HEK293T (cell line): ENCODE results near the gene PLK3.
A peak's percentile ranks its signal among the peaks of the same experiment; 100 is the strongest.

ENCODE experiments used
- CTCF ChIA-PET: fragments of 350-600 bp; formaldehyde crosslinking; extraction: SDS; loops from one replicate; lab custom pipeline; 2021; ENCODE audit warnings: antibody characterized with exemption, inconsistent platforms; lab: Yijun Ruan, JAX
- POLR2A ChIA-PET: fragments of 350-600 bp; formaldehyde crosslinking; extraction: SDS; loops from one replicate; lab custom pipeline; 2020; ENCODE audit warnings: antibody characterized with exemption, inconsistent platforms; lab: Yijun Ruan, JAX
- DNase-seq: peaks from one replicate; pipeline ENCODE4 v3.0.0; 2012; ENCODE audit warnings: mixed read lengths; ENCODE audit errors: extremely low spot score
- ARNT ChIP-seq: fragments of 450-650 bp; IDR thresholded peaks from 2 replicates; pipeline ENCODE4 v1.6.1; 2017; ENCODE audit warnings: mild to moderate bottlenecking
- BHLHE40 ChIP-seq: fragments of 450-650 bp; IDR thresholded peaks from 2 replicates; pipeline ENCODE4 v1.6.1; 2016; ENCODE audit warnings: mild to moderate bottlenecking, moderate library complexity, borderline replicate concordance
- CTBP1 ChIP-seq: fragments of 450-650 bp; IDR thresholded peaks from 2 replicates; pipeline ENCODE4 v1.6.1; 2016; ENCODE audit warnings: borderline replicate concordance
- ELF4 ChIP-seq: fragments of 450-650 bp; IDR thresholded peaks from 2 replicates; pipeline ENCODE4 v1.6.1; 2017; ENCODE audit warnings: antibody characterized with exemption
- FOXA1 ChIP-seq: fragments of 450-650 bp; IDR thresholded peaks from 2 replicates; pipeline ENCODE4 v1.6.1; 2016; ENCODE audit warnings: mild to moderate bottlenecking
- FOXK2 ChIP-seq: fragments of 450-650 bp; IDR thresholded peaks from 2 replicates; pipeline ENCODE4 v1.6.1; 2016; ENCODE audit warnings: mild to moderate bottlenecking
- FOXM1 ChIP-seq: fragments of 450-650 bp; IDR thresholded peaks from 2 replicates; pipeline ENCODE4 v1.6.1; 2017; ENCODE audit warnings: mild to moderate bottlenecking, borderline replicate concordance
- HDGF ChIP-seq: fragments of 450-650 bp; IDR thresholded peaks from 2 replicates; pipeline ENCODE4 v1.6.1; 2017; ENCODE audit warnings: antibody characterized with exemption, borderline replicate concordance
- L3MBTL2 ChIP-seq: fragments of 450-650 bp; conservative IDR thresholded peaks from 2 replicates; pipeline ENCODE4 v1.6.1; 2016; ENCODE audit warnings: mild to moderate bottlenecking
- LEF1 ChIP-seq: fragments of 450-650 bp; IDR thresholded peaks from 2 replicates; pipeline ENCODE4 v1.6.1; 2017; ENCODE audit warnings: mild to moderate bottlenecking, borderline replicate concordance
- NFRKB ChIP-seq: fragments of 450-650 bp; IDR thresholded peaks from 2 replicates; pipeline ENCODE4 v1.6.1; 2016; ENCODE audit warnings: mild to moderate bottlenecking, moderate library complexity
- SP1 ChIP-seq: fragments of 450-650 bp; IDR thresholded peaks from 2 replicates; pipeline ENCODE4 v1.6.1; 2017
- SUZ12 ChIP-seq: fragments of 450-650 bp; IDR thresholded peaks from 2 replicates; pipeline ENCODE4 v1.6.1; 2016; ENCODE audit warnings: mild to moderate bottlenecking
- TARDBP ChIP-seq: fragments of 450-650 bp; IDR thresholded peaks from 2 replicates; pipeline ENCODE4 v1.6.1; 2016
- ZNF384 ChIP-seq: fragments of 450-650 bp; IDR thresholded peaks from 2 replicates; pipeline ENCODE4 v1.6.1; 2016
- TF ChIP-seq, protein P1 (sequence below): fragments of 450-650 bp; IDR thresholded peaks from 2 replicates; pipeline ENCODE4 v1.6.1; 2016

Gene PLK3

GRCh38 chr1:44780583-44781121 lies 19.5 kb upstream of the PLK3 start:
- DNase-seq: no peak
- ChIA-PET CTCF (interaction anchor here (0.6 to 1.0 kb wide), 4 partner anchors 9 to 54 kb away, joined by 3 read pairs; no protein-coding TSS in a partner anchor), POLR2A (interaction anchor here (1.0 to 5.4 kb wide), 14 partner anchors 9 to 231 kb away, joined by 3 to 20 read pairs (median 6); partner anchors contain the start of genes DYNLT4, HECTD3, PLK3 and RNU5D-1)
- TF ChIP-seq ELF4: 0 out of 2 replicates have a peak, but pooled peaks have one; percentile 12
- TF ChIP-seq ZNF384: no peak

DNA sequence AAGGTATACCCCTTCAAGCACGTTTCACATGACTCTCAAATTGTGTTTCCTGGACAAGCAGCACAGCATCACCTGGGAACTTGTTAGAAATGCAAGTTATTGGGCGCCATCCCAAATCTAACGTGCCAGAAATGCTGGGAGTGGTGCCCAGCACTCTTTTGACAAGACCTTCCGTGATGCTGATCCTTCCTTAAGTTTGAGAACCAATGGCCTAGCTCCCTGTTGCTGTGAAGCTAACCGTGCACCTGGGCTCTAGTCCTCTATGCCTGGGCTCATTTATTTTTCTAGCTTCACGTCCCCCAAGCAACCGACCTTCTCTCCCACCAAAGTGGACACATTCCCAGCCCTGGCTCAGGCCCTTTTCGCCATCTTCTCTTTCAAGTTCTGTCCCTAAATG lies 16.5 kb upstream of the PLK3 start:
- ChIA-PET POLR2A (interaction anchor here (1.3 to 6.3 kb wide), 5 partner anchors 8 to 228 kb away, joined by 3 to 52 read pairs (median 7); partner anchors contain the start of genes HECTD3, RNU5D-1, RPS8 and UROD), CTCF (no interaction called here)
- no peak for DNase-seq
- no peak for TF ChIP-seq L3MBTL2
- no peak for TF ChIP-seq SUZ12
- TF ChIP-seq, protein P1, sequence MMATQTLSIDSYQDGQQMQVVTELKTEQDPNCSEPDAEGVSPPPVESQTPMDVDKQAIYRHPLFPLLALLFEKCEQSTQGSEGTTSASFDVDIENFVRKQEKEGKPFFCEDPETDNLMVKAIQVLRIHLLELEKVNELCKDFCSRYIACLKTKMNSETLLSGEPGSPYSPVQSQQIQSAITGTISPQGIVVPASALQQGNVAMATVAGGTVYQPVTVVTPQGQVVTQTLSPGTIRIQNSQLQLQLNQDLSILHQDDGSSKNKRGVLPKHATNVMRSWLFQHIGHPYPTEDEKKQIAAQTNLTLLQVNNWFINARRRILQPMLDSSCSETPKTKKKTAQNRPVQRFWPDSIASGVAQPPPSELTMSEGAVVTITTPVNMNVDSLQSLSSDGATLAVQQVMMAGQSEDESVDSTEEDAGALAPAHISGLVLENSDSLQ: no peak
- TF ChIP-seq FOXK2: no peak
- no peak for TF ChIP-seq TARDBP
- TF ChIP-seq LEF1: no peak
- TF ChIP-seq ELF4: no peak
- TF ChIP-seq NFRKB: no peak
- no peak for TF ChIP-seq BHLHE40
- no peak for TF ChIP-seq ZNF384
- TF ChIP-seq ARNT: no peak
- no peak for TF ChIP-seq FOXM1
- no peak for TF ChIP-seq FOXA1
- no peak for TF ChIP-seq HDGF
- no peak for TF ChIP-seq CTBP1
- no peak for TF ChIP-seq SP1

DNA sequence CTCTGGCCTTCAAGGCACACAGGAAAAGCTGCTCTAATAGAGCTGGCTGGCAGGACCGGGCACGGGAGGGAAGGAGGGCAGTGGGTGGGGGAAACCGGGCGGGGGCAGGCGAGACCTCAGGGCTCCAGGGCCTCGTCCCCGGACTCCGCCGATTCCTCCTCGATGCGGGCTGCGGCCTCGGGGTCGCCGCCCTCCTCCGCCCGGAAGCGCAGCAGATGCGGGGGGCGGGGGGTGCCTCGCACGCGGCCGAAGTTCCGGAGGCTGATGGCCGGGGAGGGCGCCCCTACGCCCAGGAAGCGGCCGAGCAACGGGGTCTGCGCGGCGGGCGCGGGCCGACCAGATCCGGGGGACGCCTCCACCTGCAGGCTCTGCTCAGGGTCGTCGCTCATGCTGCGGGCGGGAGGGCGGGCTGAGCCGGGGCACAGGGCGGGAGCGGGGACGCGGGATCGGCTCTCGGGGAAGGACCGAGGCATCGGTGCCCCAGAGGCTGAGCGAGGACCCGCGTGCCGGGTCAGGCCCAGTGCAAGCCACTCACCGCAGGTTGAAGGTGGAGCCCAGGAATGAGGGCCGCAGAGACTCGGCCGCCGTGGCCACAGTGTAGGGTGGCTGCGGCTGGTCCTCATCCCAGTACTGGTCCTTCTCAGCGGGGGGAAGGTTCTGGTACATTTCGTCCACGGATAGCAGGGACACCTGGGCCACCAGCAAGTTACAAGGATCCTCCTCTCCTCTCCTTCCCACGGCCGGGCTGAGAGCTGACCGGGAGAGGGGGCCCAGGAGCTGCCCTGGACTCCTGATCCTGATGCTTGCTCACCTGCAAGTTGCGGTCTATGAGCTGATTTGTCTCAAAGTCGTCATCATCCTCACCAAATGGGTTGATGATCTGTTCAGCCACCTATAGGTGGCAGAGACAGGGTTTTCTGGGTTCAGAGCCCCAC lies 15.8 kb upstream of the PLK3 start:
- CTCF ChIA-PET: no interaction called here
- DNase-seq: no peak
- POLR2A ChIA-PET: interaction anchor here (1.1 to 6.3 kb wide), 5 partner anchors 9 to 227 kb away, joined by 3 to 52 read pairs (median 7); partner anchors contain the start of genes EIF2B3, HECTD3, RPS8 and UROD
- TF ChIP-seq FOXA1: no peak
- no peak for TF ChIP-seq ELF4
- no peak for TF ChIP-seq BHLHE40
- TF ChIP-seq, protein P1: no peak
- TF ChIP-seq FOXK2: no peak
- TF ChIP-seq TARDBP: no peak
- no peak for TF ChIP-seq SUZ12
- no peak for TF ChIP-seq NFRKB
- TF ChIP-seq LEF1: no peak
- no peak for TF ChIP-seq ARNT
- TF ChIP-seq ZNF384: no peak
- no peak for TF ChIP-seq L3MBTL2
- no peak for TF ChIP-seq CTBP1
- no peak for TF ChIP-seq FOXM1

DNA sequence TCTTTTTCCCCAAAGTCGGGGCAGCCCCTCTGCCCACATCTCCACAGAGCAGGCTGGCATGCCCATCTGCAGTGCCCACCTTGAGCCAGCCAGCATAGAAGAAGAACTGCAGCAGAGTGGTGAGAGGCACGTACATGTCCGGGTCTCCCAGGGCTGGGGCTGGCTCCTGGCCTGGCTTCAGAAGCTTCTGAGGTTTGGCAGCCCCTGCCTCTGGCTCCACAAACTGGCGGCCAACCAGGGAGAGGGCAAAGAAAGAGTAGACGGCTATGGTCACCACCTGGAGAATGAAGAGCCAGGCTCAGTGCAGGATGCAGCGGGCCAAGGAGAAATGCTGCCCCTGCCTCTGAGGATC lies 15.2 kb upstream of the PLK3 start:
- CTCF ChIA-PET: interaction anchor here (0.9 kb wide), 1 partner anchor 24 kb away, joined by 3 read pairs; the partner anchor contains the start of gene BTBD19
- POLR2A ChIA-PET: interaction anchor here (1.1 to 6.3 kb wide), 6 partner anchors 8 to 227 kb away, joined by 3 to 52 read pairs (median 6); partner anchors contain the start of genes EIF2B3, HECTD3, RPS8 and UROD

DNA sequence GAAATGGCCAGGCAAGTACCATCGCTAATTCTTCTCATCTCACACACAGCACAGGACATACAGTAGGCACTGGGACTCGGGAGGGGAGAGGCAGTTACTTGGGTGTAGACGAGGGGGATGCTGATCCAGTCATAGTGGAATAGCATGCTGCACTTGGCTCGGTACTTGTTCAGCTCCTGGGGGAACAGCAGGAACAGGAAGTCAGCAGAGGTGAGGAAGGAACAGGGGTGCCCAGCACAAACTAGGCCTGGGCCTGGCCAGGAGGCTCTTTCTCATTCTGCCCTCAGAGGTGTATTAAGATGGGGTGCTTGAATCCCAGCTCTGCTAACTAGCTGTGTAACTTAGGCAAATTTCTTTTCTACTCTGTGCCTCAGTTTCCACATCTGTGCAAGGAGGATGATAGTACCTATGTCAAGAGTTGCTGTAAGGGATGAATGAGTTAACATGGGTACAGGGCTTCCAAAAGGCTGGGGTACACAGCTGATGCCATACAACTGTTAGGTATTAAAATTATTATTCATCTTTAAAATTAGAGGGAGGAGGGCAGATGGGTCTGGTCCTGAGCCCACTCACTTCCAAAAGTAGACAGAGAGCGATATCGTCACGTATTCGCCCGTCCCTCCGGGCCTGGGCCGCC lies 14.6 kb upstream of the PLK3 start:
- no peak for TF ChIP-seq ARNT
- no peak for TF ChIP-seq TARDBP
- no peak for TF ChIP-seq BHLHE40
- no peak for TF ChIP-seq FOXA1
- TF ChIP-seq ZNF384: no peak
- TF ChIP-seq NFRKB: no peak
- TF ChIP-seq LEF1: no peak
- no peak for TF ChIP-seq SUZ12
- TF ChIP-seq SP1: no peak
- no peak for TF ChIP-seq L3MBTL2
- no peak for TF ChIP-seq ELF4
- TF ChIP-seq FOXM1: no peak
- TF ChIP-seq CTBP1: no peak
- TF ChIP-seq FOXK2: no peak
- TF ChIP-seq HDGF: no peak
- TF ChIP-seq, protein P1: no peak
- POLR2A ChIA-PET: interaction anchor here (0.8 to 6.3 kb wide), 9 partner anchors 8 to 233 kb away, joined by 3 to 52 read pairs (median 5); partner anchors contain the start of genes EIF2B3, HECTD3, PLK3 and RPS8
- CTCF ChIA-PET: interaction anchor here (0.9 to 1.4 kb wide), 2 partner anchors 23 to 55 kb away, joined by 3 read pairs; partner anchors contain the start of genes BTBD19 and RNU5D-1
- no peak for DNase-seq

More for the DNA sequence above, 15.2 kb upstream of the PLK3 start:
- TF ChIP-seq SUZ12 (no peak), SP1 (no peak), FOXM1 (no peak), BHLHE40 (no peak), ZNF384 (no peak), FOXA1 (no peak), L3MBTL2 (no peak), NFRKB (no peak), ELF4 (no peak), LEF1 (no peak)
- TF ChIP-seq, protein P1: no peak
- no peak for DNase-seq
